Stimulated activated naive CD8-positive, alpha-beta T cell treated with anti-CD3 and anti-CD28 coated beads, Interleukin-15, Interleukin-2, amounts not matched to agents 100 U/mL and 50 U/mL, for 24 hours (primary cell): Measurements from ENCODE around the gene NARF.
A peak's percentile ranks its signal among the peaks of the same experiment; 100 is the strongest.
"Not testable (repeated sequence)": the region's sequence is repeated elsewhere in the genome, so short reads cannot be mapped to it uniquely, and the experiment has no call there.

Source experiments
- ATAC-seq: fragments of 150-1000 bp; cut with Tn5 transposase; one replicate; pipeline ENCODE4 v1.10.0; 2021
- DNase-seq: peaks from one replicate; pipeline ENCODE4 v3.0.0; 2021

NARF gene

GRCh38 chr17:82446124-82446523, 12.4 kb upstream of the NARF start:
- DNase-seq (no peak), ATAC-seq (no peak)

- no peak for DNase-seq
- no peak for ATAC-seq
These were observed 11.9 kb upstream of the NARF start for GRCh38 chr17:82446649-82447048.

- DNase-seq: no peak
These were observed 10.7 kb upstream of the NARF start for GRCh38 chr17:82447876-82448275.

GRCh38 chr17:82449131-82449882, 9.2 kb upstream of the NARF start:
- peak; percentile 74 for DNase-seq
- ATAC-seq: peak; percentile 44

More at GRCh38 chr17:82447876-82448275, 10.7 kb upstream of the NARF start:
- ATAC-seq: no peak

- DNase-seq (peak; percentile 62), ATAC-seq (peak; percentile 20)
These were observed 8.6 kb upstream of the NARF start for GRCh38 chr17:82449883-82450356.

GRCh38 chr17:82450357-82451106, 8.0 kb upstream of the NARF start, which contains the start of gene CYBC1:
Gene CYBC1 (minus strand): TSS chr17:82450752. CDS start chr17:82449254, 1,498 bp downstream.
- DNase-seq: peak; percentile 97
- ATAC-seq: peak; percentile 82

- ATAC-seq (no peak), DNase-seq (no peak)
These were observed 6.4 kb upstream of the NARF start for GRCh38 chr17:82452162-82452561.

- not testable (repeated sequence) for DNase-seq
These were observed 5.4 kb upstream of the NARF start for GRCh38 chr17:82453151-82453550.

GRCh38 chr17:82453706-82454105, 4.8 kb upstream of the NARF start:
- not testable (repeated sequence) for DNase-seq, ATAC-seq

More at GRCh38 chr17:82453151-82453550, 5.4 kb upstream of the NARF start:
- ATAC-seq: not testable (repeated sequence)

GRCh38 chr17:82457073-82457928, 1.2 kb upstream of the NARF start:
- DNase-seq (no peak), ATAC-seq (no peak)

GRCh38 chr17:82457929-82458178, 687 bp upstream of the NARF start:
- DNase-seq (no peak), ATAC-seq (no peak)

- peak; percentile 46 for DNase-seq
- ATAC-seq: no peak
These were observed 414 bp downstream of the NARF start for GRCh38 chr17:82458885-82459424.

GRCh38 chr17:82459936-82460335, 1.4 kb downstream of the NARF start:
- ATAC-seq, DNase-seq: not testable (repeated sequence)

GRCh38 chr17:82461827-82462524, 3.4 kb downstream of the NARF start:
- no peak for DNase-seq
- no peak for ATAC-seq

- ATAC-seq (no peak), DNase-seq (no peak)
These were observed 4.8 kb downstream of the NARF start for GRCh38 chr17:82463391-82463790.

GRCh38 chr17:82463925-82464566, 5.5 kb downstream of the NARF start:
- DNase-seq: no peak
- ATAC-seq: no peak

GRCh38 chr17:82464567-82464929, 6.0 kb downstream of the NARF start:
- DNase-seq (no peak), ATAC-seq (no peak)

- no peak for ATAC-seq
These were observed 6.6 kb downstream of the NARF start for GRCh38 chr17:82465023-82465603.

GRCh38 chr17:82468692-82469091, 10.2 kb downstream of the NARF start:
- no peak for DNase-seq
- ATAC-seq: no peak

More at GRCh38 chr17:82465023-82465603, 6.6 kb downstream of the NARF start:
- no peak for DNase-seq

- no peak for ATAC-seq
These were observed 11.5 kb downstream of the NARF start for GRCh38 chr17:82470065-82470464.

More at GRCh38 chr17:82470065-82470464, 11.5 kb downstream of the NARF start:
- DNase-seq: no peak
